Endothelial cell of umbilical vein (primary cell): ENCODE data around the gene STAC2.

Source experiments
- EZH2 ChIP-seq: IDR thresholded peaks from 2 replicates; pipeline ENCODE4 v1.6.1; 2012; ENCODE audit warnings: borderline replicate concordance, low read depth, mild to moderate bottlenecking, moderate library complexity, low read length, inconsistent platforms; ENCODE audit not compliant: severe bottlenecking
- FOS ChIP-seq: IDR thresholded peaks from 2 replicates; pipeline ENCODE4 v1.6.1; 2011; ENCODE audit warnings: mild to moderate bottlenecking, low read length, moderate library complexity, borderline replicate concordance; ENCODE audit not compliant: insufficient read depth
- GATA2 ChIP-seq: IDR thresholded peaks from 2 replicates; pipeline ENCODE4 v1.7.0; 2011; ENCODE audit warnings: low read depth, mild to moderate bottlenecking, moderate library complexity, mixed read lengths, low read length; ENCODE audit not compliant: insufficient read length, insufficient read depth
- JUN ChIP-seq: IDR thresholded peaks from 2 replicates; pipeline ENCODE4 v1.6.1; 2011; ENCODE audit warnings: borderline replicate concordance, low read depth; ENCODE audit not compliant: insufficient read length, insufficient read depth
- MYC ChIP-seq: IDR thresholded peaks from one replicate; pipeline ENCODE4 v1.6.1; 2011; ENCODE audit warnings: mild to moderate bottlenecking, low read depth, low read length
- POLR2A ChIP-seq: IDR thresholded peaks from 2 replicates; pipeline ENCODE4 v1.6.1; 2012; ENCODE audit warnings: low read depth, mild to moderate bottlenecking, control low read depth, low read length
- POLR2AphosphoS5 ChIP-seq: IDR thresholded peaks from 2 replicates; pipeline ENCODE4 v1.6.1; 2012; ENCODE audit warnings: low read depth, mild to moderate bottlenecking, control low read depth, low read length, moderate library complexity; ENCODE audit not compliant: insufficient read depth
- TF ChIP-seq, protein P1 (sequence below), 2 donors: IDR thresholded peaks; 1 replicate in 1 of 2; 2 replicates in 1 of 2; pipeline ENCODE4 v1.5.1; 2011; ENCODE audit warnings: low read length in 2 of 2, mild to moderate bottlenecking in 2 of 2, moderate library complexity in 2 of 2, control low read depth in 1 of 2, inconsistent platforms in 1 of 2, low read depth in 1 of 2; ENCODE audit not compliant: insufficient read depth in 1 of 2; ENCODE audit errors: extremely low read depth in 1 of 2
- TF ChIP-seq, protein P2 (sequence below): IDR thresholded peaks from 2 replicates; pipeline ENCODE4 v1.6.1; 2011; ENCODE audit not compliant: insufficient read depth, insufficient read length

DNA sequence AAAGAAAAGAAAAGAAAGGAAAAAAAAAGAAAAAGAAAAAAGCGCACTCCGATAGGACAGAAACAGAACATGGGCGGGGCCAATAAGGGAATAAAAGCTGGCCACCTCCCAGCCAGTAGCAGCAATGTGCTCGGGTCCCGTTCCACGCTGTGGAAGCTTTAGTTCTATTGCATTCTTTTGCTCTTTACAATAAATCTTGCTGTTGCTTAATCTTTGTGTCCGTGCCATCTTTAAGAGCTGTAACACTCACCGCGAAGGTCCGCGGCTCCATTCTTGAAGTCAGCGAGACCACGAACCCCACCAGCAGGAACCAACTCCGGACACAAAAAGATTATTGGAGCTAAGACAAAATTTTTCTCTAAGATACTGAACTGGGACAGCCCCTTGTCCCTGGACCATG, 56.6 kb downstream of the STAC2 start:
- TF ChIP-seq, protein P1, sequence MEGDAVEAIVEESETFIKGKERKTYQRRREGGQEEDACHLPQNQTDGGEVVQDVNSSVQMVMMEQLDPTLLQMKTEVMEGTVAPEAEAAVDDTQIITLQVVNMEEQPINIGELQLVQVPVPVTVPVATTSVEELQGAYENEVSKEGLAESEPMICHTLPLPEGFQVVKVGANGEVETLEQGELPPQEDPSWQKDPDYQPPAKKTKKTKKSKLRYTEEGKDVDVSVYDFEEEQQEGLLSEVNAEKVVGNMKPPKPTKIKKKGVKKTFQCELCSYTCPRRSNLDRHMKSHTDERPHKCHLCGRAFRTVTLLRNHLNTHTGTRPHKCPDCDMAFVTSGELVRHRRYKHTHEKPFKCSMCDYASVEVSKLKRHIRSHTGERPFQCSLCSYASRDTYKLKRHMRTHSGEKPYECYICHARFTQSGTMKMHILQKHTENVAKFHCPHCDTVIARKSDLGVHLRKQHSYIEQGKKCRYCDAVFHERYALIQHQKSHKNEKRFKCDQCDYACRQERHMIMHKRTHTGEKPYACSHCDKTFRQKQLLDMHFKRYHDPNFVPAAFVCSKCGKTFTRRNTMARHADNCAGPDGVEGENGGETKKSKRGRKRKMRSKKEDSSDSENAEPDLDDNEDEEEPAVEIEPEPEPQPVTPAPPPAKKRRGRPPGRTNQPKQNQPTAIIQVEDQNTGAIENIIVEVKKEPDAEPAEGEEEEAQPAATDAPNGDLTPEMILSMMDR (IDR thresholded peaks at IDR 0.05; ENCODE audit: extremely low read depth in 1 of 2, insufficient read depth in 1 of 2, low read depth in 1 of 2, low read length in 2 of 2) = no peak
- TF ChIP-seq FOS (no peak), POLR2AphosphoS5 (no peak), EZH2 (no peak), POLR2A (no peak), JUN (no peak), MYC (no peak), GATA2 (no peak)
- TF ChIP-seq, protein P2, sequence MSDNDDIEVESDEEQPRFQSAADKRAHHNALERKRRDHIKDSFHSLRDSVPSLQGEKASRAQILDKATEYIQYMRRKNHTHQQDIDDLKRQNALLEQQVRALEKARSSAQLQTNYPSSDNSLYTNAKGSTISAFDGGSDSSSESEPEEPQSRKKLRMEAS = no peak
